Ammon's horn (tissue), 1 donor: ENCODE measurements around the gene SATB2.
A peak's percentile ranks its signal among the peaks of the same experiment; 100 is the strongest.

ENCODE experiments used
- DNase-seq: peaks from one replicate; pipeline ENCODE4 v3.0.0-alpha.2; 2016; ENCODE audit warnings: low spot score

SATB2 gene

GRCh38 chr2:199457147-199458008 lies at the start of gene SATB2:
Gene SATB2 (minus strand): TSS chr2:199457939. CDS start chr2:199456037, 1,902 bp downstream.
- DNase-seq = no peak

DNA sequence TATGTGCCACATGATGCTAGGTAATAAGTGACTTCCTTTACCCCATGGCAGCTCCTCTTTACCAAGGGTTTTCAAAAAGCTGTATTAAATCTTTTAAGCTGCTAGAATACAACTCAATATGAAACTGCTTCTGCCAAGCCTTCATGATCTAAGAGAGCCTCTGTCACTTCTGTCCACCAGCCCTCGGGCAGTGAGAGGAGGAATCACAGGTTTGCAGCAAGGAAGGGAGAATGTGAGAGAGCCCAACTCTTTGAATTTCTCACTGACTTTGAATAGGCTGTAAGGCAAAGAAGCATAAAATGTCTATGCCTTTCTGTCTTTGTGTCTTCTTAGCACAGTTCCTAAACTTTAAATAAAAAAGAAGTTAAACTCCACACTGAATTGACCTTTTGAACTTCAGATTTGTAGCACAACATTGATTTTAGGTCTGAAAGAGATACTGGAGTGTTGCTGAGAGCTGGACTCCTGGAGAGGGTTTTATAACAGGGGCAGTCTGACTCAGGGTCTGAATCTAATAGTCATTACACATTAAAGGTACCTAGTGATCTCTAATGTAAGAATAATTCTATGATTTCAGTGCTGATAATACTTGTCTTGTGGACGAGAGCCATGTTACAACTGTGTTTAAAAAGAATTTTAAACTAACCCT lies 48.1 kb upstream of the SATB2 start:
- no peak for DNase-seq

DNA sequence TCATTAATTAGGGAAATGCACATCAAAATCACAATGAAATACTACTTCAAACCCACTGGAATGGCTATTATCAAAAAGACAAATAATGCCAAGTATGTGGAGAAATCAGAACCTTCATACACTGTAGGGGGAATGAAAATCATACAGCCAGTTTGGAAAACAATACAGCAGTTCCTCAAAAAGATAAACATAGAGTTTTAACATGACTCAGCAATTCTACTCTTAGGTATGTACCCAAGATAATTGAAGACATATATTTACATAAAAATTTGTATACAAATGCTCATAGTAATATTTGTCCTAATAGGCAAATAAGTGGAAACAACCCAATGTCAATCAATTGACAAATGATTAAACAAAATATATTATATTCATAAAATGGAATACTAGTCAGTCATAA lies 45.4 kb upstream of the SATB2 start:
- DNase-seq = no peak

- no peak for DNase-seq
These were observed 41.3 kb upstream of the SATB2 start for GRCh38 chr2:199499005-199499404.

DNA sequence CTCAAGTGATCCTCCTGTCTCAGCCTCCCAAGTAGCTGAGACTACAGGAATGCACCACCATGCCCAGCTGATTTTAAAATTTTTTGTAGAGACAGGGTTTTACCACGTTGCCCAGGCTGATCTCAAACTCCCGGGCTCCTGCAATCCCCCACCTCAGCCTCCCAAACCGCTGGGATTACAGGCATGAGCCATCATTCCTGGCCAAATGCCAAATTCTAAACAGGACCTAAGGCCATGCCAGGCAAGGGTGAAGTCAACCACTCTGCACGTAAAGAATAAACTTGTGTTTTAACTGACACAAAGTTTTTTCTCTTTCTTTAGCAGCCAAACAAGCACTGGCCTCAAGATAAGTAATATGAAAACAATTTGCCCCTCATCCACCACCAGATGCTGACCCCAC lies 37.4 kb upstream of the SATB2 start:
- DNase-seq = no peak

- DNase-seq = no peak
These were observed 32.3 kb upstream of the SATB2 start for GRCh38 chr2:199490049-199490448.

DNA sequence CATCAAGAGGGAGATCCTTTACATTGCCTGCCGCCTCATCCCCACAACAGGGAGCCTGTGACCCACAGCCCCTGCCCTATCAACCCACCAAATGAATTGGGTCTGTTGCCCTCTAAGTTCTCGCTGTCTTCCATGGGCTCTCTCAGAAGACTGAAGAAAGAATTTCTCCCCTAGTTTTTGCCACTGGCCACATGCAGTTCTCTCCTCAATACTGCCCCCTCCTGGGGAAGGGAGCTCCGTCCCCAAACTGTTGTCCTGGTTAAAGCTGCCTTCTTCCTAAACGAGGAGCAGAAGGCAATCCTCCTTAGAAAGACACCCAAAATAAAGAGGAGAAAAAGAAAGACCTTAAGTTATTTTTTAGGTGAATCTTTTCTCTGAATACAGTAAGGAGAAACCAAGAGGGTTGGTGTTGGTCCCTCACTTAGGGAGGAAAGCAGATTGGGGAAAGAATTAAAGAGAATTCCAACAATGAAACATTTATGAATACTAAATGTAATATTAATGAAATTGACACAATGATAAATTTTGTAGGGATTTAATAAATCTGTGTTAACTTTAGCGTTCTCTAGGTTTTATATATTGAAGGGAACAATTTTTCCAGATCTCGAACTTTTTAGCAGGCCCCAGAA lies 31.1 kb upstream of the SATB2 start:
- peak; percentile 62 for DNase-seq

GRCh38 chr2:199485732-199486335 lies 28.1 kb upstream of the SATB2 start:
- DNase-seq = peak; percentile 72

DNA sequence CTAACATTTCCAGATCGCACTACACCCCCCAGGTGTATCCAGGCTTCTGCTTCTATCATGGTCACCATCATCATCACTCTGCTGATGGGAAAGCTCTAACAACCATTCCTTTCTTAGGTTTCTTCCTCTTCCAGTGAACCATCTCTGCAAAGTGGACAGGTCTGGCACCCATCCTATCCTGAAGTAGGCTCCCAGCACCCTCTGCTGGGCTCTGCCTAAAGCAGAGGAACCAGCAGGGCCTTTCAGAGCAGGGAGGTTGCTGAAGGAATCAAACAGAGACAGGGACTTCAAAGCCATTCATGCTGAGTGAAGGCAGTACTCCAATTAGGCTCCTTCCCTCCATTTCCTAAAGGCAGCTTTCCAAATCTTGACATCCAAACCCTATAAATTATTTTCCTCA lies 27.2 kb upstream of the SATB2 start:
- no peak for DNase-seq

GRCh38 chr2:199480966-199481365 lies 23.2 kb upstream of the SATB2 start:
- no peak for DNase-seq

GRCh38 chr2:199477277-199477834 lies 19.6 kb upstream of the SATB2 start:
- DNase-seq = no peak

GRCh38 chr2:199471443-199472057 lies 13.8 kb upstream of the SATB2 start:
- DNase-seq = peak; percentile 43

- DNase-seq = no peak
These were observed 13.1 kb upstream of the SATB2 start for GRCh38 chr2:199470672-199471442.

GRCh38 chr2:199470361-199470671 lies 12.6 kb upstream of the SATB2 start:
- DNase-seq = no peak

DNA sequence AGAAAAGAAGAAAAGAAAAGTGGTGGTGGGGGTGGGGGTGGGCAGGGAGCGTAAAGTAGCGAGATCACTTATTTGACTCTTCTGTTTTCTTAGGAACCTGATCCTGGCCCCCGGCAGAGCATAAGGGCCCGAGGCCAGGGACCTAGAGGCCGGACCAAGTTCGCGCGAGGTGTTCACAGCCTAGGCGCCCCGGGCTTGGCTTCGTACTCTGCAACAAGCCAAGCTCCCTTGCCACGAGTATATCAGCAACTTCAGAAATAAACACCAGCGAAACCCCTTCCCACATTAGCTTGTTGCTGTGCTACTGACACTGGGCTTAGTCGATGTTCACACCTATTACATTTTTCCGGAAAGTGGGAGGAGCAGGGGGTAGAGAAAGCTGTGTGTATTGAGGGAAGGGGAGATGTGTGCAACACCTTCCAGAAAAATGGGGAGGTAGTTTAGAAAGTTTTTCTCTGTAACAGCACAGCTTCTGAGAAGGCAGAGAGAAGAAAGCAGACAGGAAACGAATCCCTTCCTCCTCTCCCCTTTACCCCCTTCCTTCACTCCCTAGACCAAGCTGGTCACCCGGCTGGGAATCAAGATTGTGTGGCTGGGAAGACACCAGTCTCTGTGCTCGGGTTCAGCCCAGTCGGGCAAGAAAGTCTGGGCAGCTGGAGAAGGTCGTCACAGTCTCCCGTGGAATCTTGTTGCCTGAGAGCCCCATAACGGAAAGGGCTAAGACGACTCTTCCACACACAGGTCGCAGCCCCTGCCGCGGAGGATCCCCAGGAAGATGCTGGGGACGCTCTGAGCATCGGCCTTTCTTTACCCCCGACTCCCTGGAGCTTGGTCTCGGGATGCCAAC lies 12.0 kb upstream of the SATB2 start:
- no peak for DNase-seq

DNA sequence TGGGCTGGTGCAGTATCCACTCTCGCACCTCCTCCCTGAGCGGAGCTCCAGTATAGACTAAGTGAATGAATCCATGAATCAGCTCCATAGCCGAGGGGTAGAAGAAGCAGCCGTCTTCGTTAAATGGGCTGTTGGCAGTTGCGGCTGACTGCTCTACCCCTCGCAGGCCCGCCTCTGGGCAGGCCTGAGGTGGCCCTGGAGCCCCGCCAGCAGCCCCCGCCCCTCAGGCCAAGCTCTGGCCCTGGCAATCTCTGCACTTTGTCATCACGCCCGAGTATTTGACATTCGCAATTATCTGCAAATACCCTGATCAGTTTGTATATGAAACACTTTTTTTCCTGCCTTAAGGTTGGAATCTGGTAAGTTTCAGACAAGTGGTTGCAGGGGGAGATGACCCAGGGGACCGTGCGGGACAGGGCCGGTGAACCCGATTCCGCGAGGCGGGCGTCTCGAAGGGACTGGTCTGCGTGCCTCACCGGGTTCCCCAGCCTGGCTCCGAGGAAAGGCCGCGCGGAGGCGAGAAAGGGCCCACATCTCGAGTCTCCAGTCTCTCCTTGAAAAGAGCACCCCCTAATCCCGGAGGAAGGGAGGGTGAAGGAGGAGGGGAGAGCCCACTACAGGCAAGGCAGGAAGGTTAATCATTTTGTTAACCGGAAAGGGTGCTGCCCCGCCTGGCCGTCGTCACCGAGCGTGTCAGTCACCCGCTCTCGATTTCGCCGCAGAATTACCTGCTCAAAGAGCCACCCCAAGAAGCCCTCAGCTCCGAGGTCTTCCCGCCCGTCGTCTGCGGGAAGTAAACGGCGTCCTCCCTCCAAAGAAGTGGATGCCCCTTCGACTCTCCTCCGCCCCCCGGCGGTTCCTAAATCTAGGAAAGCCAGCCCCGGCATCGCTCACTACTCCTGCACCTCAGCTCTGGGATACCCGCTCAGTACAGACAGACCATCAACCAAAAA lies 11.1 kb upstream of the SATB2 start:
- DNase-seq = no peak

GRCh38 chr2:199467066-199467822 lies 9.5 kb upstream of the SATB2 start:
- no peak for DNase-seq

DNA sequence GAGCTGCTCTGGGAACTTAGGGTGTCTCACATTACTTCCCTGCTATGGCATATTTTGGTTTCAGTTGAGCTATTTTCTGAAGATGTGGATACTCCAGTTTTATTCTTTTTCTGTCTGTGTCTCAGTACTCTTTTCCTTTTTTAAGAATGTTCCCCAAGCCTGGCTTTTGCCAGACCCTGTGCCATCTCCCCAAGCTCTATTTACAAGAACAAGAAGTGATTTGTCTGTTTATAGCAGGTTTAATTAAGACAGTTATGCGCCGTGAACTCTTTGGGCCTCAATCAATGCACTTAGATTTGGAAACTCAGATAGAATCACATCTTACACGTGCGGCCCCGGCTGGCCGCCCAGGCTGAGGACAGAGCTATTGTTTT lies 8.9 kb upstream of the SATB2 start:
- DNase-seq = no peak
